Activated CD4-positive, alpha-beta T cell treated with anti-CD3 and anti-CD28 coated beads, Interleukin-2, Interleukin-4, amounts not matched to agents 100 ng/mL and 50 ng/mL, durations not matched to agents 16 hours and 8 hours (primary cell): ENCODE results near the gene ASB8.

Experiments used
- DNase-seq: peaks from one replicate; pipeline ENCODE4 v3.0.0-alpha.2; 2020; ENCODE audit warnings: low spot score

Gene ASB8, protein sequence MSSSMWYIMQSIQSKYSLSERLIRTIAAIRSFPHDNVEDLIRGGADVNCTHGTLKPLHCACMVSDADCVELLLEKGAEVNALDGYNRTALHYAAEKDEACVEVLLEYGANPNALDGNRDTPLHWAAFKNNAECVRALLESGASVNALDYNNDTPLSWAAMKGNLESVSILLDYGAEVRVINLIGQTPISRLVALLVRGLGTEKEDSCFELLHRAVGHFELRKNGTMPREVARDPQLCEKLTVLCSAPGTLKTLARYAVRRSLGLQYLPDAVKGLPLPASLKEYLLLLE

DNA sequence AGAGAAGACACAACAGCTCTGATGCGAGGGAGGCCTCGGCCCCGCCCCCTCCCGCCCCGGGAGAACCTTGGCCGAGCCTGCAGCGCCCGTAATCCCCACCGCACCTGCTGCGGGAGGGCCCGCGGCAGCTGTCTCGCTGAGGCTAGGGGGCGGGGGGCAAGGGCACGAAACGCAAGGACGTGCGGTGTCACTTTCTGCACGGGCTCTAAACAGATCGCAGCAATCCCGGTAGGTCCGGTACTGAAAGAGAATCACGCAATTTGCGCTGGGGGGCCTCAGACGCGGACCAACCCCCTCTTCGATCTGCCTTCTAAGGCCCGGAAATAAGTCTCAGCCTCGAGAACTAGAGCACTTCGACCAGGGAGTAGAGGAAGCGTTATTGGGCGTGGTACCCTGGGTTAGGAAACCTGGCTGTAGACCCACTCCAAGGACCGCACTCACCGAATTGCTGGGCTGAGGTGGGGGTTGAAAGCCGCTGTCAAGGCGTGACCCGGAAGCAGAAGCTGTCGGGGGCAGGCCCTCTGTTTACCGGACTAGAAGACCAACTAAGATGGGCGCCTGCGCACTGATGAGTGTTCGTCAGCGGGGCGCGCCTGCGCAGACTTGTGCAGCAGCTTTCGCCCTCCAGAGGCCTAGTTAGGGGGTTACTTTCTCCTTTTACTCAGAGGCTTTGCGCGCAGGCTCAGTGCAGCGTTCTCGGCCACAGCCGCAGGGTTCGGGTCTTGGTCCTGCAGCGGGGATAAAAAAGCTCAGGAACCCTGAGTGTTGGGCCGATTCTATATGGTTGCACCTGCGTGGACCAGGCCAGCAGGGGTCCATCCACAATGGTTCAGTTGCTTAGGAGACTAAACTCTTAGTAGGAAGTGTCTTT is at the start of gene ASB8:
Gene ASB8 (minus strand): TSS at position 498 of the 871 bp plus-strand sequence. CDS start 4,019 bp downstream, outside the sequence.
- DNase-seq = peak; percentile 99

DNA sequence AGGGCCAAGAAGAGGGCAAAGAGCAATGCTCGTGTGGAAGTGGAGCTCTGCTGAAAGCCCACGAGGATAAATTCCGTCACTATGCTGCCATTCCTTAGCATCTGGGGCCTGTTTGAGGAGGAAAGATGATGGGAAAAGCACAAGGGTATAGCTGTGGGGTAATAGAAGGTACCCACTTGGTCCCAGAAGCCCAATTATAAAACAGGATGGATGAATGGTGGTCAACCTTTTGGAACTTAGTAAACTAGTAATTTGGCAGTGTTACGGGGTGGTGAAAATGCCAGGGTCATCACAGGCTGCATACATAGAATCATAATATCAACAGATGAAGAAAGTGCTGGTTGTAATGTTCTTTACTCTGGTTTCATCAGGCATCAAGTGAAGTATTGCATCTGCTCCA is 45.9 kb upstream of the ASB8 start, which contains the start of gene OR10AD1:
Gene OR10AD1 (minus strand): TSS at position 101 of the 400 bp plus-strand sequence. CDS start 0 bp downstream, at position 101.
- no peak for DNase-seq

DNA sequence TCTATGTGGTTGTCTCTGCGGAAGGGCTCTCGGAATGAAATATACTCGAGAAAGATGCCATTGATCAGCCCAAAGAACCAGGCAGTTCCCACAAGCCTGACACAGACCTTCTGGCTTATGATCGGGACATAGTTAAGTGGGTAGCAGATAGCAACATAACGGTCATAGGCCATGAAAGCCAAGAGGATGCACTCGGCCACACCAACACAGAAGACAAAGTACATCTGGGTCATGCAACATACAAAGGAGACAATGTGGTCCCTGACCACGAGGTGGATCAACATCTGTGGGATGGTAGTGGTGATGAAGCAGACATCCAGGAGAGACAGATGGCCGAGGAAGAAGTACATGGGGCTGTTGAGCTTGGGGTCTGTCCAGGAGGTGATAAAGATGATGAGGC is 45.5 kb upstream of the ASB8 start:
- DNase-seq = no peak

DNA sequence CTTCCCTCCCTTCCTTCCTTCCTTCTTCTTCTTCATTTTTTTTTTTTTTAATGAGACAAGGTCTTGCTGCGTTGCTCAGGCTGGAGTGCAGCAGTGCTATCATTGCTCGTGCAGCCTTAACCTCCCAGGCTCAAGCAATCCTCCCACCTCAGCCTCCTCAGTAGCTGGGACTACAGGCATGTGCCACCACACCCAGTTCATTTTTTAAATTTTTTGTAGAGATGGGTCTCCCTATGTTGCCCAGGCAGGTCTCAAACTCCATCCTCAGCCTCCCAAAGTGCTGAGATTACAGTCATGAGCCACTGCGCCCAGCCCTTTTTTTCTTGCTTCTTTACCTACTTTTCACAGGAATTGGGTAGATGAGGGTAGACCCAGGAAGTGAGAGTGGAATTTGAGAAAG is 44.2 kb upstream of the ASB8 start:
- DNase-seq = no peak

DNA sequence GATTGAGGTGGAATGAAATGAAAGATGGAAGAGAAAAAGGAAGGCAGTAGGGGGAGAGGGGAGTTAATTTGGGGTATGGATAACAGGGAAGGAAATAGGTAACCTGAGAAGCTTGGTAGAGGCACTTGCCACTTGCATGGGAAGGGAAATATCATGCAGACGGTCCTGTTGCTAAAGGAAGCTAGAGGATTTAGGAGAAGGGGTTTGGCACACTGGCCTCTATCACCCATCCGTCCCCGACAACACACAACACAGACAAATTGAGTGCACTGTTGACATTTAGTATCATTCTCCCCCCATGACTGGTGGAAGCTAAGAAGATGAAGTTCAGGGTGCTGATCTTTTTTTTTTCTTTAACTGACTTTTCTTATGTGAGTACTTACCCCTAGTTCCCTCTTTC is 43.8 kb upstream of the ASB8 start:
- DNase-seq = no peak

DNA sequence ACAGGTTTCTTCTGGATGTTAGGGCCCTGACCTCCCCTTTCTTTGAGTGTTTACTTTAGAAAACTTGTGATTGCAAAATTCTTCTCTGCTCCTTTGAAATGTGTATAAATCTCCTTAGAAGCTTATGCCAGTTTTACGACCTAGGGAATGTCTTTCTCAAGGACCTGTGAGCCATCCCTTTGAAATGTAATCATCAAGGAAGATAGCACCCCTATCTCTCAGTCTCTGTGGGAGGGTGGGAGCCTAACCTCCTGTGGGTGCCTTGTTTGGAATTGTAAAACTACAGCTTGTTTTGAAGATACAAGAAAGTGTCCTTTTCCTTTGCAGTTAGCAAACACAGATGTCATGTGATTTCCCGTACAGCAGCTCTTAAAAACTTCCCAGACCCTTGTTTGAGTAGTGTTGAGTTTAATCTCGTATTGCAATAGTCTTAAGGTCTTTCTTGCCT is 42.5 kb upstream of the ASB8 start:
- no peak for DNase-seq

DNA sequence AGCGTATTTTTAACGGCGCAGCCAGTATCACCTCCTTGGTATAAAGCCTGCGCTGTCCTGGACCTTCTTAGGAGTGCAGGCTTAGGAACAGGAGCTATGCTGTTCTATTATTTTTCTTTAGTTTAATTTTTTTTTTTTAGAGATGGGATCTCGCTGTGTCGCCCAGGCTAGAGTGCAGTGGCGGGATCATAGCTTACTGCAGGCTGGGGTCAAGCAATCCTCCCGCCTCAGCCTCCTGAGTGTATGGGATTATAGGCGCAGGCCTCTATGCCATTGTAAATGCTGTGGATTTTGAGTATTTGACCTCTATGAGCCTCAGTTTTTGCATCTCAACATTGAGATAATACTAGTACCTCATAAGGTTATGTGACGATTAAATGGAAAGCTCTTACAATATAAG is 41.7 kb upstream of the ASB8 start:
- DNase-seq = no peak

DNA sequence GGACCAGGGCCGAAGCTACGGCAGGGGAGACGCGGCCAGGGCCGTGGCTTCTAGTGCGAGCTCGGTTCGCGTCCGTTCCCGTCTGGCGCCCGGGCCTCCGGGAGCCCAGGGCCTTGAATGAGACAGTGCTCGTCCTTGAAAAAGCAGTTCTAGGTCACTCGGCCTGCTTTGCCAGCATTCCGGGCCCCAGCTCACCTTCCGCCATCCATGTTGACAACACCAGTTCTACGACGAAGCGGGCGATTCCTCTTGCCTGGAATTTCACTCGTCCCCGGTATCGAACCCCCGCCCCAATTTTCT is 41.3 kb upstream of the ASB8 start:
- no peak for DNase-seq

DNA sequence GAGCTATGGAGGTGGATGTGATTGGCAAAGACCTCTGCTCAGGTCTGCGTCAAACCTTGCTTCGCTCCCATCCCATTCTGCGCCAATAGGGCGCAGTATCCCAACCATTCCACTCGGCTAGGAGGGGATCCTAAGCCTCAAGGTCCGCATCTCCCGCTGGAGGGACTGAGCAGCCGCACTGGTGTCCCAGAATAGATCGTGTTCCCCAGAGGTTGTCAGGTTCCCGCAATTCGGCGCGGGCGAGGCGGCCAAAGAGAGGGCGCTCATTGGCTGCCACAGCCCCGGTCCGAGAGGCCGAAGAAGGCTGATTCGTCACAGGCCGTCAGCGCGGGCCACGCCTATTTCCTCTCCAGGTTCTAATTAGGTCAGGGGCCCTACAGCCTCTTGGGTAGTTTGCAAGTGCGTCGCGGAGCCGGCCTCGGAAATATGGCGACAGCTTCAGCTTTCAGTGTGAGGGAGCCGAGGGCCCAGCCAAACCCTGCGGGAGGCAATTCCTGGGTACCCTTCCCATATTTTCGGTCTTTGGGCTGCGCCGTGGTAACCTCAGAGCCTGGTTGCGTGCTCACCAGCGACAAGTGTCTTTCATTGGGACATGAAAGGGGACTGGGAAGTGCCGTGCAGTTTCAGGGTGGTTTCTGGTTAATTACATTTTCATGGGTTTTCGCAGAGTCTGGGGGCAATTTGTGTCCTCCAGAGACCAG is 40.8 kb upstream of the ASB8 start:
- peak; percentile 97 for DNase-seq

DNA sequence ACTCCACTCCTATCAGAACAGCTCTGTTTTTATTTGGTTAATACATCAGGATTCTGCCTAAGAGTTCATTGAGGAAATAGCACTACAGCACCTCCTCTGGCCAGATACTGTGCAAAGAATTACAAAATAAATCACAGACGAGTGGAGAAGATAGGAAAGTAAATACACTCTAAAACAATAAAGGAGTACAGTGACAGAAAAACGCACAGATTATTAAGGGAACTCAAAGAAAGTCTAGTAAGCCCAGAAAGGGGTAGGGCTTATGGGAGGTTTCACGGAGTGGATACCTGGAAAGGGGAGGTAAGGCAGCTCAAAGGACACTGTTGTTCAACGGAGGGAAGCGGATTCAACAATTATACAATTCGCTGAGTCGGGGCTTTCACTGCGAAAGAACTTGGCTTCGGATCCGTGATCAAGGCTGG is 40.2 kb upstream of the ASB8 start:
- DNase-seq = peak; percentile 39

DNA sequence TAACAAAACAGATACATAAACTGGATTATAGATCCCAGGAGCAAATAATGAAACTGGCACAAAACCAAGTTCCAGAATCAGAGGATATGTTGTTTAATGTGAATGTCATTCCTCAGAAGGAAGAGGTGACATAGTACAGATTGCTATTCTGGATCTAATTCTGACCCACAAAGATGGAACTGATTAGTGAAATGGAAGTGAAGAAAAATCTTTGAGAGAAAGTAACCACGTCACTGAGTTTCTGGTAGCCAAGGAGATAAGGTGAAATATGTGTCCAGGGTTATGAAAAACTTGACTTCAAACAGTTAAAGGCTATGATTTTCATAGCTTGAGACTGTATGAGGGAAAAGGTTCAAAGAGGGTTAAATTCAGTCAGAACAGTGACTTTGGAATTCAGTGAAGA is 37.5 kb upstream of the ASB8 start:
- DNase-seq = no peak

DNA sequence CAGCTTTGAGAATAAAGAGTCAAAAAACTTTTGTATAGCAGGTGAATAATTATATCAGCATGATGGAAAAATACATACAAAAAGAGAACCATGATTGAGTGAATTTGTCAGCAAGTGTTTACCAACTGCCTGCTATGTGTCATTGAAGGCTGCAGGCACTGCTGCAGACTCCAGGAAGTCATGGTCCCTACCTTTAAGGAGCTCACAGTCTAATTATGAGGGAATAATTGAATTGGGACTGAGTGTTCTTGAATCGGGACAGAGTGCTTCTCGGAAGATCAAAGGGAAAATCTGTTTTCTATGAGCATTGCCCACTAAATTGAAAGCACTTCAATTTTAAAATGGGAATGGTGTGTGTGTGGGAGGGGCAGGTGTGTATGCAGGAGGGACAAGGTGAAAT is 36.3 kb upstream of the ASB8 start:
- no peak for DNase-seq

DNA sequence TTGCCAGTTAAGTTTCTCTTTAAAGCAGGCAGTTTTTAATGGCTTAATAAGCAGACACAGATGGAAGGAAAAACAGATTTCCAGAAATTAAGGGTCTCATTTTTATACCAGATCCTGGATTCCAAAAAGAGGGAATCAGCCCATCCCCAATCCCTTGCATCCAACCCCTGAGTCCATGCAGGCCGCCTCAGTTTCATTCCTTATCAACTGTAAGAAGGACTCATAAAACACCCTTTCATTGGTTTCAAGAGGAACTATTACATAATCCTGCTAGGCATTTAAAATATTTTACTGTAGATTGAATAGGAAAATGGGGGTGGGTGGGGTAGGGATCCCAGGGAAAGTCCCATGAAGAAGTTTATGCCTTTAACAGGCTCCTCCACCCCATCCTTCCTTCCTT is 35.5 kb upstream of the ASB8 start:
- DNase-seq = no peak

DNA sequence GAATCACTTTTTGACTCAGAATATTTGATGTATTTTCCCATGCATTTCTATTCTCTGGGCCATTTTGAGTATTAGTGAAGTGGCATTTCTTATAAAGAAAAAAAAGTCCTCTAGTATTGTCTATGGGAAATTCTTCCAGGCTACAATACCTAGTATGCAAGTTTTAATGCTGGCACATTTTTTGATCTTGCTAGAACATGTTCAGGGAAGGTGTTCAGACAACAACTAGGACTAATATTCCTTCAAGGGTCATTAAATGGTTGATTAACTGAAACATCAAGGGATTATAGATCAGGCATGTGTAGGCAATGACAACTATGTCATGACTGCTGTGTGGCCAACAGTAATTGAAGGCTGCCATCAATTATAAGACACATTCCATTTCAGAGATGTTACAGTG is 33.8 kb upstream of the ASB8 start:
- DNase-seq = no peak

DNA sequence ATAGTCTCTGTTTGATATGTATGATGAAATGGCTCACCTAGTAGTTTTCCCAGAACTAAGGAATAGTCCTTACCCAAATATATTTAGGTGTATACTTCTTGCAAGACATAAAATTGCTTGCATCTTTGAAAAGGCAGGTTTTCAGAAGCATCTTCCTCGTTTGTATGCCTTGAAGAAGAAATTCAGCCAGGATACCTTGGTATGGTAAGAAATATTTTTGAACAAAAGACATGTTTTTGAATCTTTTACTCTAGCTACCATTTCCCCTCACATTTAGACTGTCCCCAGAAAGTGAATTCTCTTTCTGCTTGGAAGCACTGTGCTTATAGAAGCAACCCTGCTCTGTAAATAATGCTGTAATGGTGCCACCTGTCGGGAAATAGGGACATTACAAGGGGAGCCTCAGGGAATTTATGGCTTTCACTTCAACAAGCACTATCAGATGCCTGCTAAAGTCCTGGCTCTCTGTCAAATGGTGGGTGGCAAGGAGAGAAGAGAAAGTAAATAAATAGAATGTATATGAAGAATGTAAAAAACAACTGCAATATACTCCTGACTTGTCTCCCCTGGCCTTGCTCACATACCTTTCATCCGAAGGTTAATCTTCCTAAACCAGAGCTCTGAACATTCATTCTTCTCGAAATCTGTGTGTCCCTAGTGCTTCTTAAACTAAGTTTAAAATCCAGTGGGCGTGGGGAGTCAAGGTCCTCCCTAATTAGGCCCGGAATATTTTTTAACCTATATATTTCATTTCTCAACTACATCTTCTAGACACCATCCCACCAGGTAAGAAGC is 32.2 kb upstream of the ASB8 start:
- DNase-seq = peak; percentile 76

DNA sequence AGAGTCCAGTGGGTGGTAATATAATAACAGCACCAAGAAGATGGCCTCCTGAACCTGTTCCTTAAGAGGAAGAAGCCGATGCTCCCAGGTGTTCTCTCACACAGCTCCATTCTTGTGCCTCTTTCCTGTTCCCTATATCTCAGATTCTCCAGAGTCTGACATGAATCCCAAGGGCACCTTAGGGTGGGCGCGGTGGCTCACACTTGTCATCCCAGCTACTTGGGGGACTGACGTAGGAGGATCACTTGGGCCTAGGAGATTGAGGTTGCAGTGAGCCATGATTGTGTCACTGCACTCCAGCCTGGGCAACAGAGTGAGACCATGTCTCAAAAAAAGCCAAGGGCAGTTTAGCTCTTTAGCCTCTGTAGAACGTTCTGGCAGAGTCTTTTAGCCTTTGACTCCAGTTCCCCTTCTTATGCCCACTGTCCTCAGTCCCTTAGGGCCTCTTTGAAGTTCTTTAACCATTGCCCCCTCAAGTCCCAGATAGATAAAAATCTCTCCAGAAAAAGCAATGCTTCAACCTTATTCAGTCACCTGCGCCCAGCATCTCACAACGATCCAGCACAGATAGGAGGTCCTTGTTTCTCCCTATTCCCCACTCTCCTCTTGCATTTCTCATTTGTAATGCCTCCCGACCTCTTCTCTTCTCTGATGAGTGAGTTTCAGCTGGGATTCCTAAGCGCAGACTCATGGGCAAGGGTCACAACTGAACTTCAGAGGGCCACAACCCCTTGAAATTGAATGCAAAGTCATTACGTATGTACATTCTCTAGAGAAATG is 30.8 kb upstream of the ASB8 start:
- no peak for DNase-seq

DNA sequence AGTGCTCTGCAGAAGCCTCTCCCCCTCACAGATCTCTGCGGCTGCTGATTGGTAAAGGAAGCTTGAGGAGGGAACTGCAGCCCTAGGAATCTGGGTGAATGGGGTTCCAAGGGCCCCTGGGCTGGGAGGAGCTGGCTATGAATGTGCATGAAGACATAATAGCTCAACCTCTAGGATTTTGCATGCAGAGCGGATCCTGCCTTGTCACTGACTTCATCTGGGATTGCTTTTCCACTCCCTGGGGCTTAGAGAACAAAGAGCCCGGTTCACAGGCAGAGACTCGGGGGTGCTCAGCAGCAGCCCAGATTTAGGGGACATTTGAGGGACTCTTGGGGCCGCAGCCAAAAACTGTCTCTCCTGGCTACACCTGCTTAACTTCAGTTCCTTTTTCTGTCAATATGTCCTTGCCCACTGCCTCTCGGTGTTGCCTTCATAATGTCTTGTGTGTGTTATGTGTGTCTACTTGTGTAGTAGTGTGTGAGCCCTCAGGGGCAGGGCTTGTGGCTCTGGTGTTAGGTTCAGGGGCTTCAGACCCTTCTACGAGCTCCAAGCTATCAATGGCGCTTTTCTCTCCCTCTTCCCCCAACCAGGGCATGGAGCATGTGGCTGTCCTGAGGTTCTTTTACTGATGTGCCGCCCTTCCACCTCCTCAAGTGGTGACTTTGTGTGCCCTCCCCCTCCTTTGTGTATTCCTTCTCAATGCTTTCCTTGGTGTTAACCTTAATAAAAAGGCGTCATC is 28.0 kb upstream of the ASB8 start:
- no peak for DNase-seq

DNA sequence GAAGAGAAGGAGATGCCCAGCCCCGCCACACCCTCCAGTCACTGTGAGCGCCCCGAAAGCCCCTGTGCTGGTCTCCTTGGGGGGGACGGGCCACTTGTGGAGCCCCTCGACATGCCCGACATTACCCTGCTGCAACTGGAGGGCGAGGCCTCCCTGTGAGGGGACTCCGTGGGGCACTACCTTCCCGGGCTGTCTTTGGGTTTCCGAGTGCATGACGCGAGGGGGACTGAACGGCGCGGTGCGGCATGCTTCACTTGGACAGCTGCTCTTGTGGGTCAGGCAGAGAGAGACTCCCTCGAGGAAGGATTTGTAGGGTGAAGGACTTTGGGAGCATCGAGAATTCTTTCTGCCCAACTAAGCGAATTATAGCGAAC is 27.2 kb upstream of the ASB8 start:
- DNase-seq = no peak

DNA sequence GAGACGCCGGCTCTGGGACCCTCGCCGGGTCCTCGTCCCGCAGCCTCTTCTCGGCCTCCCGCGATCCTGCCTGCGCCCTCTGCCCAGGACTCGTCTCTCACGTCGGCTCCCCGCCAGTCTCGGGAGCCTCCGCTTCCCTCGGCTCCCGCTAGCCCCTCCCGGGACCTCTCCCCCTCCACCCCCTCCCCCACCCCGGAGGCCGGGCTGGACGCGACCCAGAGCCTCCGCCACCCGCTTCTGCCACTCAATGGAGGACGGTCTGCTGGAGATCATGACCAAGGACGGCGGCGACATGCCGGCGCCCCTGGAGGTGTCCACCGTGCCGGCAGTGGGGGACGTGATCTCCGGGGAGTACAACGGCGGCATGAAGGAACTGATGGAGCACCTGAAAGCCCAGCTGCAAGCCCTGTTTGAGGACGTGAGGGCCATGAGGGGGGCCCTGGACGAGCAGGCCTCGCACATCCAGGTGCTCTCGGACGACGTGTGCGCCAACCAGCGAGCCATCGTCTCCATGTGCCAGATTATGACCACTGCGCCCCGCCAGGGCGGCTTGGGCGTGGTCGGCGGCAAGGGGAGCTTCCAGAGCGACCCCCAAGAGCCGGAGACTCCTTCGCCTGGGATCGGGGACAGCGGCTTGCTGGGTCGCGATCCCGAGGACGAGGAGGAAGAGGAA is 26.7 kb upstream of the ASB8 start:
- DNase-seq = no peak
